Central memory CD8-positive, alpha-beta T cell (primary cell): ENCODE results near the gene MYH16.

Experiments
- ATAC-seq: fragments of 150-1000 bp; cut with Tn5 transposase; replicated peaks from 2 replicates; pipeline ENCODE4 v1.10.0; 2022; ENCODE audit warnings: mild to moderate bottlenecking, moderate FRiP score, moderate number of reproducible peaks; ENCODE audit not compliant: poor library complexity, severe bottlenecking; ENCODE audit errors: extremely low read depth
- DNase-seq, 2 donors: peaks; one replicate each; pipeline ENCODE4 v3.0.0; 2021; ENCODE audit warnings: low spot score in 2 of 2
- H3K27ac Mint-ChIP-seq: one replicate; pipeline ENCODE4 v1.8.0; 2022; ENCODE audit warnings: low read depth, mild to moderate bottlenecking, moderate library complexity, mixed read lengths
- H3K27me3 Mint-ChIP-seq: one replicate; pipeline ENCODE4 v1.8.0; 2022; ENCODE audit warnings: mixed read lengths
- H3K36me3 Mint-ChIP-seq: one replicate; pipeline ENCODE4 v1.8.0; 2022; ENCODE audit warnings: mild to moderate bottlenecking, moderate library complexity, mixed read lengths; ENCODE audit not compliant: insufficient read depth
- H3K4me1 Mint-ChIP-seq: one replicate; pipeline ENCODE4 v1.8.0; 2022; ENCODE audit warnings: mixed read lengths
- H3K4me3 Mint-ChIP-seq: one replicate; pipeline ENCODE4 v1.8.0; 2022; ENCODE audit warnings: mild to moderate bottlenecking, moderate library complexity, mixed read lengths
- H3K9me3 Mint-ChIP-seq: one replicate; pipeline ENCODE4 v1.8.0; 2022; ENCODE audit warnings: mixed read lengths

Gene MYH16

DNA sequence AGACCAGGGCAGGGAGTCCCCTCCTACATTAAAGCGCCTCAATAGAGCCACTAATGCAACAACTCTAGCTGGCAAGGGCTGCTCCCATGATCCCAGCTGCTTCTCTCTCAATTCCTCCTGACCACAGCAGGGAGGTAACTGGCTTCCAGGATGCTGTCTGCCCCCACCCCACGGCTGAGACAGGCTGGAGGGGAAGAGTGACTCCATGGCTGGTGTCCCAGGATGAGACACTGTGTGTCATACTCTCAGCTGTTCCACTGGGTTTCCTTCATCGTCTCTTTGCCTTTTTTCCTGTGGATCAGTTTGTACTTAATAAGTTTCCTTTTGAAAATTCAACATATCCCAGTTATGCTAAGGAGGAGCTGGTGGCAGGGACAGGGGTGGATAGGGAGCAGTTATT, 27.7 kb upstream of the MYH16 start:
- H3K27ac Mint-ChIP-seq: no peak overlapping the region
- no peak for ATAC-seq
- H3K9me3 Mint-ChIP-seq: no peaks in the 10 kb centered on the region
- no peak overlapping the region for H3K4me3 Mint-ChIP-seq
- H3K27me3 Mint-ChIP-seq: no peaks in the 10 kb centered on the region
- H3K36me3 Mint-ChIP-seq: no peaks in the 10 kb centered on the region
- no peak for DNase-seq
- H3K4me1 Mint-ChIP-seq: no peaks in the 10 kb centered on the region

DNA sequence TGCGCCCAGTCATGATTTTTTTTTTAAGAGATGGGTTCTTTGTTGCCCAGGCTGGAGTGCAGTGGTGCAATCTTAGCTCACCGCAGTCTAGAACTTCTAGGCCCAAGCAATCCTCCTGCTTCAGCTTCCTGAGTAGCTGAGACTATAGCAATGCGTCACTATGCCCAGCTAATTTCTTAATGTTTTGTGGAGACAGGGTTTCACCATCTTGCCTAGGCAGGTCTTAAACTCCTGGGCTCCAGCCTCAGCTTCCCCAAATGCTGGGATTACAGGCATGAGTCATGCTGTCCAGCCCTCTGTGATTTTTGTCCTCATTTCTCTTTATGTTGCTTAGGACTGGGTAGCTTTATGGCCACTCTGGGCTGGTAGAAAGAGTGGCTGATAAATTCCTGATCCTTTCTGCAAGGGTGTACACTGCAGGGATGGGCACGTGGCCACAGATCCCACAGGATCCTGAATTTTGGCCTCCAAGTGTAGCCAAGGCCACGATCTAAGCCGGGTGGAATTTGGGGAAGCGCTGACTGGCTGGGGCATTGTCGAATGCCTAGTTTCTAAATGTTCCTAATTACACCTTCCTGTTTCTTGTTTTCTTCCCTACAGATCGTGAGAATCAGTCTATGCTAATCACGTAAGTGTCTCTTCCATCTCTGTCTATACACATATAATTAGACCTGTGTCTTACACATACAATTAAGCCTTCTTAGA, 24.1 kb upstream of the MYH16 start:
- no peak overlapping the region for H3K4me3 Mint-ChIP-seq
- no peaks in the 10 kb centered on the region for H3K36me3 Mint-ChIP-seq
- no peaks in the 10 kb centered on the region for H3K4me1 Mint-ChIP-seq

GRCh38 chr7:99249985-99250575, 22.6 kb upstream of the MYH16 start:
- Mint-ChIP-seq H3K27me3 (no peaks in the 10 kb centered on the region), H3K4me3 (no peak overlapping the region), H3K4me1 (no peaks in the 10 kb centered on the region), H3K27ac (no peak overlapping the region), H3K9me3 (no peaks in the 10 kb centered on the region), H3K36me3 (no peaks in the 10 kb centered on the region)
- DNase-seq (no peak), ATAC-seq (no peak)

More for the DNA sequence above, 24.1 kb upstream of the MYH16 start:
- no peak for ATAC-seq
- no peak overlapping the region for H3K27ac Mint-ChIP-seq
- no peak for DNase-seq
- no peaks in the 10 kb centered on the region for H3K9me3 Mint-ChIP-seq
- H3K27me3 Mint-ChIP-seq: no peaks in the 10 kb centered on the region

DNA sequence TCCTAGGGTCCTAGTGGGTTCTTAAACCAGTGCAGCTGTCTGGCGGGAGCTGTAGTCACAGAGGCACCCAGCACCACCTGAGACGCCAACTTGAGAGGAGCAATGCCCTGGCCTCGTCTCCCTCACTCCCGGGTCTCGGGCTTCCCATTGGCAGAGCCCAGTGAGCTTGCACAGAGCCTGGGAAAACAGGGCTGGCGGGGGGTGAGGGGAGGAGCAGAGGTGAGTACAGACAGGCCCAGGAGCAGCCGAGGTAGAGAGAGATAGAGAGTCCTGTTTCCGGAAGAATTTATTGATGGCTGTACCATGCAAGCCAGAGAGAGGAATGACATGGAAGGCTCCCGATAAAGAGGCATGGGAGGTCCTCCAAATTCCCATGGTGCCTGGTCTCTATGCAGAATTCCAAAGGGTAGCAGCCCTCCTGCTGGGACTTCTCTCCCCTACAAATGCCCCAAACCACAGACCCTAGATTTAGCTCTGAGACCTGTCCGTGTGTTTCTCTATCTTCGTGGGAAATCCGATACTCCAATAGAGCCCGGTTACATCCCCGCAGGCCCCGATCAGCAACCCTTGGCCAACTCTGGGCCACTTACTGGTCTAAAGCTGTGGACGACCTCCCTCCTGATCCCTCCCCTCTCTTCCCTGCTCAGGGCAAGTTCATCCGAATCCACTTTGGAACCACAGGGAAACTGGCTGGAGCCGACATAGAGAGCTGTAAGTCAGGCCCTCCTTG, 20.3 kb upstream of the MYH16 start:
- no peaks in the 10 kb centered on the region for H3K4me1 Mint-ChIP-seq
- no peak overlapping the region for H3K4me3 Mint-ChIP-seq
- no peaks in the 10 kb centered on the region for H3K36me3 Mint-ChIP-seq
- no peaks in the 10 kb centered on the region for H3K27me3 Mint-ChIP-seq
- H3K27ac Mint-ChIP-seq: no peak overlapping the region
- DNase-seq (no peak), ATAC-seq (no peak)
- no peaks in the 10 kb centered on the region for H3K9me3 Mint-ChIP-seq

DNA sequence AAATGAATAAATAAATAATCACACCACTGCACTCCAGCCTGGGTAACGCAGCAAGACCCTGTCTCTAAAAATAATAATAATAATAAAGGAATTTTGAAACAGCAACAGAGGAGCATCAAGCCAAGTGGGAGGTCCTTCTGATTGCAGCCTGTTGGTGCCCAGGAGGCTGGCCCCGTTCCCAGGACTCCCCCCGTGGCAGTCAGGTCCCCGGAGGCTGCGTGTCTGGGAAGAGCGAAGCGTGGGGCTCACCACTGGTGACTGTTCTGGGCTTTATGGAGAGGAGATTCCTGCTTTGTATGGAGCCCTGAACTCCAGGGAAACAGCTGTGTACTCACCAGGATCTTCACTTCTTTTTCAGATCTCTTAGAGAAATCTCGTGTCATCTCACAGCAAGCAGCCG, 19.3 kb upstream of the MYH16 start:
- H3K4me3 Mint-ChIP-seq: no peak overlapping the region
- H3K27ac Mint-ChIP-seq: no peak overlapping the region
- H3K27me3 Mint-ChIP-seq: no peaks in the 10 kb centered on the region
- DNase-seq (no peak), ATAC-seq (no peak)
- no peaks in the 10 kb centered on the region for H3K9me3 Mint-ChIP-seq
- no peaks in the 10 kb centered on the region for H3K36me3 Mint-ChIP-seq
- no peaks in the 10 kb centered on the region for H3K4me1 Mint-ChIP-seq

GRCh38 chr7:99254390-99254789, 18.2 kb upstream of the MYH16 start:
- Mint-ChIP-seq H3K4me3 (no peak overlapping the region), H3K27ac (no peak overlapping the region), H3K36me3 (no peaks in the 10 kb centered on the region), H3K27me3 (no peaks in the 10 kb centered on the region), H3K4me1 (no peaks in the 10 kb centered on the region), H3K9me3 (no peaks in the 10 kb centered on the region)
- no peak for ATAC-seq
- DNase-seq: no peak

GRCh38 chr7:99255463-99255862, 17.2 kb upstream of the MYH16 start:
- H3K4me1 Mint-ChIP-seq: no peaks in the 10 kb centered on the region
- H3K27me3 Mint-ChIP-seq: no peaks in the 10 kb centered on the region
- no peaks in the 10 kb centered on the region for H3K9me3 Mint-ChIP-seq
- H3K27ac Mint-ChIP-seq: no peak overlapping the region
- DNase-seq (no peak), ATAC-seq (no peak)
- H3K36me3 Mint-ChIP-seq: no peaks in the 10 kb centered on the region
- H3K4me3 Mint-ChIP-seq: no peak overlapping the region

DNA sequence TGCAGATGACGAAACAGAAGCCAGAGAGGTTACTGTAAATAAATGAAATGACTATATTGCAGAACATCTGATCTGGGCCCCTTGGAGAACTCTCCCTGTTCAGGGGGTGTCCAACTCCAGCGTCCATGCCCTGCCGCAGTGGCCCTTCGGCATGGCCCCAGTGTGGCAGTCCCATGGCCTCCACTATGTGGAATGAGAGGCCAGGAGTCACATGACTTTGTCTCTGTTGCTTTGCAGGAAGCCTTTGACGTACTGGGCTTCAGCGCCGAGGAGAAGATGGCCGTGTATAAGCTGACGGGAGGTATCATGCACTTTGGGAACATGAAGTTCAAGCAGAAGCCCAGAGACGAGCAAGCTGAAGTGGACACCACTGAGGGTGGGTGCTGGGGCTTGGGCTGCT, 15.6 kb upstream of the MYH16 start:
- Mint-ChIP-seq H3K4me1 (no peaks in the 10 kb centered on the region), H3K27me3 (peaks cover 12% of the 10 kb centered on the region), H3K4me3 (no peak overlapping the region), H3K36me3 (no peaks in the 10 kb centered on the region), H3K9me3 (no peaks in the 10 kb centered on the region), H3K27ac (no peak overlapping the region)
- no peak for ATAC-seq
- DNase-seq: no peak

GRCh38 chr7:99257675-99258074, 15.0 kb upstream of the MYH16 start:
- no peaks in the 10 kb centered on the region for H3K36me3 Mint-ChIP-seq
- H3K27ac Mint-ChIP-seq: no peak overlapping the region
- H3K4me3 Mint-ChIP-seq: no peak overlapping the region
- DNase-seq (no peak), ATAC-seq (no peak)
- no peaks in the 10 kb centered on the region for H3K9me3 Mint-ChIP-seq
- H3K4me1 Mint-ChIP-seq: no peaks in the 10 kb centered on the region
- H3K27me3 Mint-ChIP-seq: peaks cover 16% of the 10 kb centered on the region

DNA sequence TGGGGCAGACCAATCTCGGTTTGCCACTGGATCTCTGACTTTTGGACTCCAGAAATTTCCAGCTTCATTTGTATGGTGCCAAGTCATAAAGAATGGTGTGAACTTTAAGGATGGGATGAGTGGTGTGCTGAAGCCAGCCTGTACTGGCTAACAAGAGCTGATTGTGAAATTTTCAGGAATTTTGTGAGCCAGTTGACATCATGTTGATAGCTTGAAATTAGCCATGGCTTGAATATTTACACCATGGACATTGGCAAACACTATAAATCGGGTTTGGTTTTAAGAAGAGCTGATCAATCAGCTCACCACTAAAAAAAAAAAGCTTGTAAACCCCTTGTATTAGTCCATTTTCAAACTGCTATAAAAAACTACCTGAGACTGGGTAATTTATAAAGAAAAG, 14.1 kb upstream of the MYH16 start:
- Mint-ChIP-seq H3K9me3 (no peaks in the 10 kb centered on the region), H3K36me3 (no peaks in the 10 kb centered on the region)
- no peak for ATAC-seq

GRCh38 chr7:99260395-99260794, 12.2 kb upstream of the MYH16 start:
- H3K36me3 Mint-ChIP-seq: no peaks in the 10 kb centered on the region
- H3K27ac Mint-ChIP-seq: no peak overlapping the region
- H3K4me1 Mint-ChIP-seq: no peaks in the 10 kb centered on the region
- no peaks in the 10 kb centered on the region for H3K9me3 Mint-ChIP-seq
- DNase-seq (no peak), ATAC-seq (no peak)
- H3K4me3 Mint-ChIP-seq: no peak overlapping the region
- H3K27me3 Mint-ChIP-seq: peaks cover 28% of the 10 kb centered on the region

More for the DNA sequence above, 14.1 kb upstream of the MYH16 start:
- no peak for DNase-seq
- Mint-ChIP-seq H3K27me3 (peaks cover 21% of the 10 kb centered on the region), H3K27ac (no peak overlapping the region), H3K4me1 (no peaks in the 10 kb centered on the region), H3K4me3 (no peak overlapping the region)

GRCh38 chr7:99261646-99262045, 11.0 kb upstream of the MYH16 start:
- Mint-ChIP-seq H3K4me3 (no peak overlapping the region), H3K36me3 (no peaks in the 10 kb centered on the region), H3K4me1 (no peaks in the 10 kb centered on the region), H3K27ac (no peak overlapping the region), H3K9me3 (no peaks in the 10 kb centered on the region), H3K27me3 (peaks cover 38% of the 10 kb centered on the region)
- DNase-seq (no peak), ATAC-seq (no peak)

DNA sequence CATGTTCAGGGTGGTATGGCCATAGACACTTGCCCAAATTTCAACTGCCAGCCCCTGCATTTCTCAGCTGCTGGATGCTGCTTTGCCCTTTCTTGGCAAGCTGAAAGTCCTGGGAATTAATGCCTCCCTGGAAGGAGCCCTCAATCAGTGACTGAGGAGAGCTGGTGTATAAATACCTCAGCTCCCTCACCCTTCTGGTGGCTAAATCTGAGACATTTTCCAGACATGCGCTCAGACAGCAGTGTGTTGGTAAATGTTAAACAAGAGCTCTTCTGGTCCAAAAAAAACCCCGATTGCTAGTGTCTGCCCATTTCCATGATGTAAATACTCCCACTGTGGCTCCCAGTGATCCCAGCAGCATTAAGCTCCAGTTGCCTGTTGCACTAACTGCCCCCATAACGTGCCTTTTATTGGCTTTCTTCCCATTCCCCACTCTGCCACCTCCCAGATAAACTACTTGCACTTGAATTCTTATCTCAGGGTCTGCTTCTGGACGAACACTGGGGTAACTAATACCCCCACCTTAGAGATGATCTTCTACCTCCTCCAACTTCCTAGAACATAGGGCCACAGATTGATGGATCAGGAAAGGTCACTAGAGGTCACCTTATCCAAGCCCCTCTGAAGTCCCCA, 6.7 kb upstream of the MYH16 start:
- no peaks in the 10 kb centered on the region for H3K4me1 Mint-ChIP-seq
- peaks cover 41% of the 10 kb centered on the region for H3K27me3 Mint-ChIP-seq
- no peak overlapping the region for H3K4me3 Mint-ChIP-seq
- H3K27ac Mint-ChIP-seq: no peak overlapping the region
- ATAC-seq: no peak
- no peaks in the 10 kb centered on the region for H3K36me3 Mint-ChIP-seq
- DNase-seq: no peak
- no peaks in the 10 kb centered on the region for H3K9me3 Mint-ChIP-seq
